ENCODE data around the gene TAS2R42.

Gene TAS2R42

DNA sequence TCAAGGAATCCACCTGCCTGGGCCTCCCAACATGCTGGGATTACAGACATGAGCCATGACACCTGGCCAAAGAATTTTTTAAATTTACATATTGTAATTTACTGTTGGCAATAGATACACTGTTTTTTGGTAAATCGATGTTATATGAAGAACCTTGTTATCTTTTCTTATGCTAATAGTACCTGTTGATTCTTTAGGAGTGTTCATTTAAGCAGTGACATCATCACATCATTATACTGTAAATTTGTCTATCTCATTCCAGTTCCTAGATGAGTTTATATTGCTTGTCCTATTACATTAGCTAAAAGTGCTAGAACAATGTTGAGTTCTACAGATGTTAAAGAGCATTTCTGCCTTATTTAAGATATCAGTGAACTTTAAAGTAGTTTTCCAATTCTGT is 39.3 kb downstream of the TAS2R42 start:
- TF ChIP-seq, protein P1, sequence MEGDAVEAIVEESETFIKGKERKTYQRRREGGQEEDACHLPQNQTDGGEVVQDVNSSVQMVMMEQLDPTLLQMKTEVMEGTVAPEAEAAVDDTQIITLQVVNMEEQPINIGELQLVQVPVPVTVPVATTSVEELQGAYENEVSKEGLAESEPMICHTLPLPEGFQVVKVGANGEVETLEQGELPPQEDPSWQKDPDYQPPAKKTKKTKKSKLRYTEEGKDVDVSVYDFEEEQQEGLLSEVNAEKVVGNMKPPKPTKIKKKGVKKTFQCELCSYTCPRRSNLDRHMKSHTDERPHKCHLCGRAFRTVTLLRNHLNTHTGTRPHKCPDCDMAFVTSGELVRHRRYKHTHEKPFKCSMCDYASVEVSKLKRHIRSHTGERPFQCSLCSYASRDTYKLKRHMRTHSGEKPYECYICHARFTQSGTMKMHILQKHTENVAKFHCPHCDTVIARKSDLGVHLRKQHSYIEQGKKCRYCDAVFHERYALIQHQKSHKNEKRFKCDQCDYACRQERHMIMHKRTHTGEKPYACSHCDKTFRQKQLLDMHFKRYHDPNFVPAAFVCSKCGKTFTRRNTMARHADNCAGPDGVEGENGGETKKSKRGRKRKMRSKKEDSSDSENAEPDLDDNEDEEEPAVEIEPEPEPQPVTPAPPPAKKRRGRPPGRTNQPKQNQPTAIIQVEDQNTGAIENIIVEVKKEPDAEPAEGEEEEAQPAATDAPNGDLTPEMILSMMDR (IDR thresholded peaks at IDR 0.05; ENCODE audit: low read depth, low read length), result no peak
- no peak overlapping the region for H3K4me3 ChIP-seq (ENCODE audit: low read depth, low read length)

DNA sequence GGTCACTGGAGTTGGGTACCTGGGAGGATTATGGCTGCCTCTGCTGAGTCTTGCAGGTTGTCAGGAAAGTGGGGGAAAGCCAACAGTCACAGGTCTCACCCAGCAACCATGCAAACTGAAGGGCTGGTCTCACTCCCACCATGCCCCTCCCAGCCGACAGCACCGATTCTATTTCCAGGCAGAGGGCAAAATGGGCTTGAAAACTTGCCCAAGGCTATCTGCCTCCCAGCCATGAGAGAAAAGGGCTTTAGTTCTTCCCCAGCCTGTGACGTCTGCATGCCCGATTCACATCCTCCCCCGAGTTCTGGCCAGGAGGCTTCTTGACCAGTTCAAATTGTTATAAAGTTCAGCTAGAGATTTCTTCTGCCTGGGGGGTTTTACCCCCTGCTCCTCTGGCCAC is 42.4 kb downstream of the TAS2R42 start:
- TF ChIP-seq, protein P1 (IDR thresholded peaks at IDR 0.05; ENCODE audit: low read depth, low read length), result no peak
- no peak overlapping the region for H3K4me3 ChIP-seq (ENCODE audit: low read depth, low read length)

DNA sequence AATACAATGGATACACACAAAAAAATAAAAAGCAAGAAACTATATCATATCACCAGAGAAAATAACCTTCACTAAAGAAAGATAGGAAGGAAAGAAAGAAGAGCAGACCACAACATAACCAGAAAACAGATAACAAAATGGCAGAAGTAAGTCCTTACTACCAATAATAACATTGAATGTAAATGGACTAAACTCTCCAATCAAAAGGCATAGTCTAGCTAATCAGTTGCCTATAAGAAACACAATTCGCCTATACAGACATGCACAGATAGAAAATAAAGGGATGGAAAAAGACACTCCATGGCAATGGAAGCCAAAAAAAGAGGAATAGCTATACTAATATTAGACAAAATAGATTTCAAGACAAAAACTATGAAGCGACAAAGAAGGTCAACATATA is 43.4 kb downstream of the TAS2R42 start:
- TF ChIP-seq, protein P1 (IDR thresholded peaks at IDR 0.05; ENCODE audit: low read depth, low read length), result no peak
- no peak overlapping the region for H3K4me3 ChIP-seq (ENCODE audit: low read depth, low read length)

DNA sequence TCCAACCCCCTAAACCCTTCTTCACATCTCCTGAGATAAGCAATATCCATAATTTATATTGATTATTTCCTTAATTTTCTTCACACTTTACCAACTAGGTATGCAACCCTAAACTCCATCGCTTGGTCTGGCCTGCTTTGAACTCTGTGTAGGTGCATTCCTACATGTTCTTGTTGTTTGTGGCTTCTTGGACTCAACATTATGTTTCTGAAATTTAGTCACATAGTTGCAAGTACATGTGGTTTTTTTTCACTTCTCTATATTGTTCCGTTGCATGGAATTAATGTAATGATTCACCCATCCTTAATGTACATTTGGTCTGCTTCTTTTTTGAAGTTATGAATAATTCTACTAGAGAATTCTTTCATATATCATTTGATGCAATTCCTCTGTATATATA is 50.7 kb downstream of the TAS2R42 start:
- no peak overlapping the region for H3K4me3 ChIP-seq (ENCODE audit: low read depth, low read length)
- TF ChIP-seq, protein P1 (IDR thresholded peaks at IDR 0.05; ENCODE audit: low read depth, low read length), result no peak
